Neural cell (in vitro differentiated cells): Measurements from ENCODE around the gene ADGRL1.

Source experiments
- CTCF ChIP-seq: fragments of 450-650 bp; IDR thresholded peaks from 2 replicates; pipeline ENCODE4 v1.5.1; 2014; ENCODE audit warnings: antibody characterized with exemption, mild to moderate bottlenecking, moderate library complexity; ENCODE audit not compliant: poor library complexity, severe bottlenecking
- EP300 ChIP-seq: fragments of 450-650 bp; conservative IDR thresholded peaks from 2 replicates; pipeline ENCODE4 v1.6.1; 2014; ENCODE audit warnings: antibody characterized with exemption, mild to moderate bottlenecking, moderate library complexity; ENCODE audit not compliant: poor library complexity, severe bottlenecking
- EZH2 ChIP-seq: fragments of 200-600, 300-800 bp; shearing (Covaris generic), sonication (generic); IDR thresholded peaks from 2 replicates; pipeline ENCODE4 v1.6.1; 2014; ENCODE audit warnings: antibody characterized with exemption, low read length, borderline replicate concordance, mild to moderate bottlenecking; ENCODE audit not compliant: insufficient read depth, poor library complexity, severe bottlenecking
- MXI1 ChIP-seq: fragments of 450-650 bp; conservative IDR thresholded peaks from 2 replicates; pipeline ENCODE4 v1.6.1; 2014; ENCODE audit warnings: antibody characterized with exemption, mild to moderate bottlenecking; ENCODE audit not compliant: poor library complexity, severe bottlenecking
- POLR2AphosphoS5 ChIP-seq: IDR thresholded peaks from 2 replicates; pipeline ENCODE4 v1.6.1; 2012
- RAD21 ChIP-seq: fragments of 450-650 bp; conservative IDR thresholded peaks from 2 replicates; pipeline ENCODE4 v1.6.1; 2014; ENCODE audit warnings: antibody characterized with exemption, mild to moderate bottlenecking, moderate library complexity
- REST ChIP-seq: IDR thresholded peaks from 2 replicates; pipeline ENCODE4 v1.6.1; 2012; ENCODE audit warnings: borderline replicate concordance
- SMC3 ChIP-seq: fragments of 450-650 bp; conservative IDR thresholded peaks from 2 replicates; pipeline ENCODE4 v1.6.1; 2014; ENCODE audit warnings: antibody characterized with exemption, mild to moderate bottlenecking, moderate library complexity; ENCODE audit not compliant: poor library complexity
- TAF1 ChIP-seq: IDR thresholded peaks from 2 replicates; pipeline ENCODE4 v1.6.1; 2012; ENCODE audit warnings: low read depth

GRCh38 chr19:14122924-14123323 is 83.0 kb downstream of the ADGRL1 start:
- TF ChIP-seq CTCF: no peak
- no peak for TF ChIP-seq EP300
- TF ChIP-seq TAF1: no peak
- no peak for TF ChIP-seq EZH2
- TF ChIP-seq MXI1: no peak
- TF ChIP-seq RAD21: no peak
- no peak for TF ChIP-seq POLR2AphosphoS5
- TF ChIP-seq REST: no peak
- no peak for TF ChIP-seq SMC3
